SU-DHL-6 (cell line): Measurements from ENCODE around the gene SYTL3.

ENCODE experiments used
- CTCF ChIP-seq: fragments of 200-600 bp; sonication (generic); IDR thresholded peaks from one replicate; pipeline ENCODE4 v1.5.1; 2017; ENCODE audit warnings: antibody characterized with exemption, mild to moderate bottlenecking, low read length, moderate library complexity; ENCODE audit not compliant: insufficient read depth, poor library complexity, severe bottlenecking
- EZH2phosphoT487 ChIP-seq: fragments of 200-600 bp; sonication (generic), shearing (Covaris generic); conservative IDR thresholded peaks from 2 replicates; pipeline ENCODE4 v1.6.1; 2018; ENCODE audit warnings: mild to moderate bottlenecking, antibody characterized with exemption, low read length, moderate library complexity, mixed read lengths

DNA sequence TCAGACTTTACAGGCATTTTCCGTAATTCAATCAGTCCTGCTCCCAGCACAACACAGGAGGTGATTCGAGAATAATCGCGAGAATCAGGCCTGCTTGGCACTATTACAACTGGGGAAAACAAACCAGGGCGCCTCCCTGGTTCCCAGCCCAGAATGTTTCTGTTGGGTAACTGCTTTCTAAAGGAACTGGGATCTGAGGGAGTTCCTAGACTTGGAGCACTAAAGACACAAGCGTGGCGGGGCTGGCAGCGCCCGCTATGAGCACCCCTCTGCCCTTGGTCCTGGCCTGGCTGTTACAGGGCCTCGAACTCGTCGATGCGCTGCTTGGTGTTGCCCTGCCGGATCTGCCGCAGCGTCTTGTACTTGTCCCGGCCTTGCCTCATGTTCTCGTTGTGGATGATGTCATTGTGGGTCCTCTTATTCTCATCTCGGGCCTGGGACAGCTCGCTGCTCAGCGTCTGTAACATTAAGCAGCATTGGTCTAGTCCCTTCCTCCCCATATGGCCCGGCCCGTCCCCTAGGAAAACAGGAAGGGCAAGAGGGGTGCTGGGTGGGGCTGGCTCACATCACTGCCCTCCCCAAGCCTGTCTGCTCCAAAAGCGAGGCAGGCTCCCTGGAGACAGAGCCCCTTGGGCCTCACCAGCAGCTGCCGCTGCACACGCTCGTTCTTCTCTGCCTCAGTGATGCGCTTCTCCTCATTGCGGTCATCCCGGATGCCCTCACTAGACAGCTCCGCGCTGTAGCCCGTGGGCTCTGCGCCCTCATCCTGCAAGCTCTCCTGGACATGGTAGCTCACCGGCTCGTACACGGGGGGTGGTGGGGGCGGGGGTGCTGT is 117.0 kb downstream of the SYTL3 start:
- no peak for TF ChIP-seq CTCF
- no peak for TF ChIP-seq EZH2phosphoT487
